ENCODE data around the gene OTOP3.

OTOP3 gene

DNA sequence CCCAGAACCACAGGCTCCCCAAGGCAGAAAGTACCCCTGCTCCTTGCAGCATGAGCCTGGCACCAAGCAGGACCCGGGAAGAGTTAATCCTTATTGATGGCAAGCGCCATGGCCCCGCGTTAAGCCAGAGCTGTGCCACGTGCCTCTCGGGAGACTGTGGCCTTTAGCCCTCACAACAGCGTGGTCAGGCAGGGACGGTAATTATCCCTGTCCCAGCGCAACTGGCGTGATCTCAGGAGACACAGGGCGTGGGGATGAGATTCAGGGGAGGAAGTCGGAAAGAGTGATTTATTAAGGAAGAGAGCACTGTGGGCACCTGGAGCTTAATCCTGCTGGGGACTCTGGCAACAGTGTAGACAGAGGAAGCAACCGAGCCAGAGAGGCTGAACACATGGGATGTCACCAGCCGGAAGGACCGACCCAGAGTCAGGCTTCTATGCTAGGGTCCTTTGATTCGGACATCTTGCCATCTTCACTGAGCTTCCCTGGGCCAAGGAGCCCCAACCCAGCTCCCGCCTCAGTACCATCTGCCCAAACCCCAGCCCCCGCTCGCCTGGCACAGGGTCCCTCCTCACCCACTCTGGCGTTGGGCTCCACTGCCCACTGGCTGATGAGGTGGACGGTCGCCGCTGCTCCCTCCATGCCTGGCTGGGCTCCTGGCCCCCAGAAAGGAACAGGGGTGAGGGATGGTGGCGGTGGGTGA, 16.9 kb downstream of the OTOP3 start:
- no peak for ATAC-seq
- TF ChIP-seq, protein P1, sequence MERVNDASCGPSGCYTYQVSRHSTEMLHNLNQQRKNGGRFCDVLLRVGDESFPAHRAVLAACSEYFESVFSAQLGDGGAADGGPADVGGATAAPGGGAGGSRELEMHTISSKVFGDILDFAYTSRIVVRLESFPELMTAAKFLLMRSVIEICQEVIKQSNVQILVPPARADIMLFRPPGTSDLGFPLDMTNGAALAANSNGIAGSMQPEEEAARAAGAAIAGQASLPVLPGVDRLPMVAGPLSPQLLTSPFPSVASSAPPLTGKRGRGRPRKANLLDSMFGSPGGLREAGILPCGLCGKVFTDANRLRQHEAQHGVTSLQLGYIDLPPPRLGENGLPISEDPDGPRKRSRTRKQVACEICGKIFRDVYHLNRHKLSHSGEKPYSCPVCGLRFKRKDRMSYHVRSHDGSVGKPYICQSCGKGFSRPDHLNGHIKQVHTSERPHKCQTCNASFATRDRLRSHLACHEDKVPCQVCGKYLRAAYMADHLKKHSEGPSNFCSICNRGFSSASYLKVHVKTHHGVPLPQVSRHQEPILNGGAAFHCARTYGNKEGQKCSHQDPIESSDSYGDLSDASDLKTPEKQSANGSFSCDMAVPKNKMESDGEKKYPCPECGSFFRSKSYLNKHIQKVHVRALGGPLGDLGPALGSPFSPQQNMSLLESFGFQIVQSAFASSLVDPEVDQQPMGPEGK (CRISPR knock-in tag; IDR thresholded peaks at IDR 0.05; ENCODE audit: borderline replicate concordance), result no peak
- TF ChIP-seq RARB (CRISPR knock-in tag; IDR thresholded peaks at IDR 0.05), result no peak
- TF ChIP-seq, protein P2, sequence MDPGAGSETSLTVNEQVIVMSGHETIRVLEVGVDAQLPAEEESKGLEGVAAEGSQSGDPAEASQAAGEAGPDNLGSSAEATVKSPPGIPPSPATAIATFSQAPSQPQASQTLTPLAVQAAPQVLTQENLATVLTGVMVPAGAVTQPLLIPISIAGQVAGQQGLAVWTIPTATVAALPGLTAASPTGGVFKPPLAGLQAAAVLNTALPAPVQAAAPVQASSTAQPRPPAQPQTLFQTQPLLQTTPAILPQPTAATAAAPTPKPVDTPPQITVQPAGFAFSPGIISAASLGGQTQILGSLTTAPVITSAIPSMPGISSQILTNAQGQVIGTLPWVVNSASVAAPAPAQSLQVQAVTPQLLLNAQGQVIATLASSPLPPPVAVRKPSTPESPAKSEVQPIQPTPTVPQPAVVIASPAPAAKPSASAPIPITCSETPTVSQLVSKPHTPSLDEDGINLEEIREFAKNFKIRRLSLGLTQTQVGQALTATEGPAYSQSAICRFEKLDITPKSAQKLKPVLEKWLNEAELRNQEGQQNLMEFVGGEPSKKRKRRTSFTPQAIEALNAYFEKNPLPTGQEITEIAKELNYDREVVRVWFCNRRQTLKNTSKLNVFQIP (CRISPR knock-in tag; IDR thresholded peaks at IDR 0.05; ENCODE audit: borderline replicate concordance, low read depth), result no peak
- TF ChIP-seq, protein P3, sequence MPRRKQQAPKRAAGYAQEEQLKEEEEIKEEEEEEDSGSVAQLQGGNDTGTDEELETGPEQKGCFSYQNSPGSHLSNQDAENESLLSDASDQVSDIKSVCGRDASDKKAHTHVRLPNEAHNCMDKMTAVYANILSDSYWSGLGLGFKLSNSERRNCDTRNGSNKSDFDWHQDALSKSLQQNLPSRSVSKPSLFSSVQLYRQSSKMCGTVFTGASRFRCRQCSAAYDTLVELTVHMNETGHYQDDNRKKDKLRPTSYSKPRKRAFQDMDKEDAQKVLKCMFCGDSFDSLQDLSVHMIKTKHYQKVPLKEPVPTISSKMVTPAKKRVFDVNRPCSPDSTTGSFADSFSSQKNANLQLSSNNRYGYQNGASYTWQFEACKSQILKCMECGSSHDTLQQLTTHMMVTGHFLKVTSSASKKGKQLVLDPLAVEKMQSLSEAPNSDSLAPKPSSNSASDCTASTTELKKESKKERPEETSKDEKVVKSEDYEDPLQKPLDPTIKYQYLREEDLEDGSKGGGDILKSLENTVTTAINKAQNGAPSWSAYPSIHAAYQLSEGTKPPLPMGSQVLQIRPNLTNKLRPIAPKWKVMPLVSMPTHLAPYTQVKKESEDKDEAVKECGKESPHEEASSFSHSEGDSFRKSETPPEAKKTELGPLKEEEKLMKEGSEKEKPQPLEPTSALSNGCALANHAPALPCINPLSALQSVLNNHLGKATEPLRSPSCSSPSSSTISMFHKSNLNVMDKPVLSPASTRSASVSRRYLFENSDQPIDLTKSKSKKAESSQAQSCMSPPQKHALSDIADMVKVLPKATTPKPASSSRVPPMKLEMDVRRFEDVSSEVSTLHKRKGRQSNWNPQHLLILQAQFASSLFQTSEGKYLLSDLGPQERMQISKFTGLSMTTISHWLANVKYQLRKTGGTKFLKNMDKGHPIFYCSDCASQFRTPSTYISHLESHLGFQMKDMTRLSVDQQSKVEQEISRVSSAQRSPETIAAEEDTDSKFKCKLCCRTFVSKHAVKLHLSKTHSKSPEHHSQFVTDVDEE (CRISPR knock-in tag; IDR thresholded peaks at IDR 0.05), result no peak
- no peak for TF ChIP-seq PPARA (CRISPR knock-in tag; IDR thresholded peaks at IDR 0.05; ENCODE audit: borderline replicate concordance)
- no peak for TF ChIP-seq GLIS3 (CRISPR knock-in tag; IDR thresholded peaks at IDR 0.05)
- TF ChIP-seq SNAI2 (CRISPR knock-in tag; IDR thresholded peaks at IDR 0.05), result no peak
- TF ChIP-seq ARNTL (CRISPR knock-in tag; IDR thresholded peaks at IDR 0.05; ENCODE audit: borderline replicate concordance, low read depth), result no peak

DNA sequence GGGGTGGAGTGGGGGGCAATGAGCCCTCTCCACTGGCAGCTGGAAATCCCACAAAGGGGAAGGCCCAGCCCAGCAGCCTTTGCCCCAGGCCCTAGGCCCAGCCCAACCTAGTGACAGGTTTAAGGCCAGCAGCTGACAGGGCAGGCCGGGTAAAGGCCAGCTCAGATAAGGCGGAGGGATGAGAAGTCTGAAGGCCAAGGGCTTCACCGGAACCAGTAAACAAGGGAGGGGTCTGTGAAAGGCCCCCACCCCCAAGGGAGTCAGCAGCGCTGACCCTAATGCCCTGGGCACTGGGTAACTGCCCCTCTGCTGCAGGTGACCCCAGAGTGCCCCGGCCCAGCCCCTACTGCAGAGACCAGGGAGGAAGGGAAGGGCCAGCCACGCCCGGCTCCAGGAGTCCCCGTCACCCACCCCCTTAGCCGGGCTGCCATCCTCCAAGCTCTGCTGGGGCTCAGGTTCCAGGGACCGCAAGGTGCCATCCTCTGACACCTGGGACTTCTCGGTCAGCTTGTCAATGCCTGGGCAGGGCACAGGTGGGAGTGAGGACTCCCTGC, 17.5 kb downstream of the OTOP3 start:
- no peak for ATAC-seq
- TF ChIP-seq, protein P4, sequence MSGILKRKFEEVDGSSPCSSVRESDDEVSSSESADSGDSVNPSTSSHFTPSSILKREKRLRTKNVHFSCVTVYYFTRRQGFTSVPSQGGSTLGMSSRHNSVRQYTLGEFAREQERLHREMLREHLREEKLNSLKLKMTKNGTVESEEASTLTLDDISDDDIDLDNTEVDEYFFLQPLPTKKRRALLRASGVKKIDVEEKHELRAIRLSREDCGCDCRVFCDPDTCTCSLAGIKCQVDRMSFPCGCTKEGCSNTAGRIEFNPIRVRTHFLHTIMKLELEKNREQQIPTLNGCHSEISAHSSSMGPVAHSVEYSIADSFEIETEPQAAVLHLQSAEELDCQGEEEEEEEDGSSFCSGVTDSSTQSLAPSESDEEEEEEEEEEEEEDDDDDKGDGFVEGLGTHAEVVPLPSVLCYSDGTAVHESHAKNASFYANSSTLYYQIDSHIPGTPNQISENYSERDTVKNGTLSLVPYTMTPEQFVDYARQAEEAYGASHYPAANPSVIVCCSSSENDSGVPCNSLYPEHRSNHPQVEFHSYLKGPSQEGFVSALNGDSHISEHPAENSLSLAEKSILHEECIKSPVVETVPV (CRISPR knock-in tag; IDR thresholded peaks at IDR 0.05), result no peak
- TF ChIP-seq BACH2 (CRISPR knock-in tag; IDR thresholded peaks at IDR 0.05; ENCODE audit: borderline replicate concordance), result no peak
- no peak for TF ChIP-seq ZNF8 (CRISPR knock-in tag; IDR thresholded peaks at IDR 0.05)
- TF ChIP-seq, protein P1 (CRISPR knock-in tag; IDR thresholded peaks at IDR 0.05; ENCODE audit: borderline replicate concordance), result no peak
- no peak for TF ChIP-seq ISL1 (CRISPR knock-in tag; IDR thresholded peaks at IDR 0.05)
- TF ChIP-seq, protein P2 (CRISPR knock-in tag; IDR thresholded peaks at IDR 0.05; ENCODE audit: borderline replicate concordance, low read depth), result no peak
- no peak for TF ChIP-seq SNAI2 (CRISPR knock-in tag; IDR thresholded peaks at IDR 0.05)
- TF ChIP-seq PPARA (CRISPR knock-in tag; IDR thresholded peaks at IDR 0.05; ENCODE audit: borderline replicate concordance), result no peak
- TF ChIP-seq ZNF70 (CRISPR knock-in tag; IDR thresholded peaks at IDR 0.05), result no peak
- no peak for TF ChIP-seq ZFP3 (CRISPR knock-in tag; IDR thresholded peaks at IDR 0.05)
- no peak for TF ChIP-seq ARNTL (CRISPR knock-in tag; IDR thresholded peaks at IDR 0.05; ENCODE audit: borderline replicate concordance, low read depth)
- TF ChIP-seq ESRRG (CRISPR knock-in tag; IDR thresholded peaks at IDR 0.05), result no peak
- no peak for TF ChIP-seq OSR1 (CRISPR knock-in tag; IDR thresholded peaks at IDR 0.05)
- TF ChIP-seq GLIS3 (CRISPR knock-in tag; IDR thresholded peaks at IDR 0.05), result no peak
